SU-DHL-6 (cell line): ENCODE data around the gene LDLRAD3.

Experiments used
- H2AFZ ChIP-seq: fragments of 200-600 bp; sonication (generic); 2 replicates; pipeline ENCODE4 v1.6.1; 2014; ENCODE audit warnings: low read depth, mild to moderate bottlenecking, moderate library complexity, mixed read lengths, antibody characterized with exemption, low read length; ENCODE audit not compliant: severe bottlenecking
- H3F3A ChIP-seq: fragments of 200-600 bp; shearing (Covaris generic); 2 replicates; pipeline ENCODE4 v1.6.0; 2016; ENCODE audit warnings: antibody characterized with exemption, mild to moderate bottlenecking; ENCODE audit not compliant: insufficient read depth
- H3K27ac ChIP-seq: fragments of 200-600 bp; sonication (generic); 2 replicates; pipeline ENCODE4 v1.5.1; 2016; ENCODE audit warnings: low read depth, mild to moderate bottlenecking, low read length, moderate library complexity, mixed read lengths
- H3K27me3 ChIP-seq: fragments of 200-600 bp; sonication (generic), shearing (Covaris generic); 2 replicates; pipeline ENCODE4 v1.6.0; 2014; ENCODE audit warnings: mild to moderate bottlenecking, low read length
- H3K36me3 ChIP-seq: fragments of 200-600 bp; sonication (generic); 2 replicates; pipeline ENCODE4 v1.6.1; 2014; ENCODE audit warnings: mild to moderate bottlenecking, low read length, mixed read lengths
- H3K4me2 ChIP-seq: fragments of 300-600, 200-600 bp; shearing (Covaris generic), sonication (generic); 2 replicates; pipeline ENCODE4 v1.6.0; 2014; ENCODE audit warnings: low read length, low read depth, mild to moderate bottlenecking; ENCODE audit not compliant: poor library complexity, severe bottlenecking
- H3K4me3 ChIP-seq: fragments of 200-600 bp; sonication (generic); 2 replicates; pipeline ENCODE4 v1.5.1; 2014; ENCODE audit warnings: antibody characterized with exemption, low read length, mild to moderate bottlenecking, mixed read lengths; ENCODE audit not compliant: insufficient read depth, poor library complexity, severe bottlenecking
- H3K79me2 ChIP-seq: fragments of 200-600 bp; sonication (generic); 2 replicates; pipeline ENCODE4 v1.6.1; 2014; ENCODE audit warnings: mild to moderate bottlenecking, low read length, moderate library complexity; ENCODE audit not compliant: insufficient read depth
- H3K9ac ChIP-seq: fragments of 200-600 bp; sonication (generic); 2 replicates; pipeline ENCODE4 v1.7.0; 2014; ENCODE audit warnings: mild to moderate bottlenecking, low read length
- H3K9me2 ChIP-seq: fragments of 200-600 bp; sonication (generic); replicated peaks from 2 replicates; pipeline ENCODE4 v1.6.1; 2014; ENCODE audit warnings: low read length; ENCODE audit not compliant: insufficient read depth
- H3K9me3 ChIP-seq: fragments of 200-600 bp; sonication (generic); 2 replicates; pipeline ENCODE4 v1.6.1; 2014; ENCODE audit warnings: low read length, mixed read lengths; ENCODE audit not compliant: insufficient read depth
- H4K20me1 ChIP-seq: fragments of 200-600 bp; sonication (generic); 2 replicates; pipeline ENCODE4 v1.6.1; 2014; ENCODE audit warnings: low read depth, mild to moderate bottlenecking, antibody characterized with exemption, low read length, moderate library complexity, mixed read lengths
- CTCF ChIP-seq: fragments of 200-600 bp; sonication (generic); IDR thresholded peaks from one replicate; pipeline ENCODE4 v1.5.1; 2017; ENCODE audit warnings: antibody characterized with exemption, mild to moderate bottlenecking, low read length, moderate library complexity; ENCODE audit not compliant: insufficient read depth, poor library complexity, severe bottlenecking
- EZH2phosphoT487 ChIP-seq: fragments of 200-600 bp; sonication (generic), shearing (Covaris generic); conservative IDR thresholded peaks from 2 replicates; pipeline ENCODE4 v1.6.1; 2018; ENCODE audit warnings: mild to moderate bottlenecking, antibody characterized with exemption, low read length, moderate library complexity, mixed read lengths

LDLRAD3 gene

DNA sequence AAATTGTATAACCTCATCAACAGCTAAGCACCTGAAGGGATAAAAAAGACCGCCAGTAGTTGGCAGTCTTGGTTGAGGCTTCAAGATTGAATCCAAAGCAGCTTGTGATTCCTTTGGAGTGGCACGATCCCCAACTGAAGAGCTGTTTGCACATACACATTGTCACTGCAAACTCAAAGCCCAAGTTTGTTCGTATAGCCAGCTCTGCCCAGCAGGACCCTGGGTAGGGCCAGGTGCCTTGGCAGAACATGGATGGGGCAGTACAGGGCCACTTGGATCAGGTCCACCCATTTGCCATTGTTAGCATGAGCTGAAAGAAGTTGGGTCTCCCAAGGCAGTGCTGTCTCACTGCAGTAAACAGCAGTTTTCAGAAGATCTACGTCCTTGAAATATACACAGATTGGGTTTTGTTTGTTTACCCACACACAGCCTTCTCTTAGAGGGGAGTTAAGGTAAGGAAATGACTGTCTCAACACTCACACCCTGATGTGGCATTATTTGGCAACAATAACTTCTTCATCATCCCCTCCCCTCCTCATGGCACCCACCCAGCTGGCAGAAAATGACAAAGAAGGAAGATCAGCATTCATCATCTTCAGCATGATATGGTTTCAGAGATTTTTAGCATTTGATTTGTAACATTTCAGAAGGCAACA is 212.4 kb downstream of the LDLRAD3 start:
- Histone ChIP-seq H3K9ac (no peak overlapping the region), H3K4me3 (no peak overlapping the region), H3K9me2 (no peaks in the 10 kb centered on the region), H2AFZ (no peak overlapping the region), H3K27me3 (no peaks in the 10 kb centered on the region), H3K4me2 (no peak overlapping the region), H3F3A (no peaks in the 10 kb centered on the region), H3K36me3 (no peaks in the 10 kb centered on the region), H3K79me2 (no peaks in the 10 kb centered on the region), H3K9me3 (no peaks in the 10 kb centered on the region), H4K20me1 (no peaks in the 10 kb centered on the region), H3K27ac (no peak overlapping the region)
- no peak for TF ChIP-seq EZH2phosphoT487
- TF ChIP-seq CTCF, result no peak

DNA sequence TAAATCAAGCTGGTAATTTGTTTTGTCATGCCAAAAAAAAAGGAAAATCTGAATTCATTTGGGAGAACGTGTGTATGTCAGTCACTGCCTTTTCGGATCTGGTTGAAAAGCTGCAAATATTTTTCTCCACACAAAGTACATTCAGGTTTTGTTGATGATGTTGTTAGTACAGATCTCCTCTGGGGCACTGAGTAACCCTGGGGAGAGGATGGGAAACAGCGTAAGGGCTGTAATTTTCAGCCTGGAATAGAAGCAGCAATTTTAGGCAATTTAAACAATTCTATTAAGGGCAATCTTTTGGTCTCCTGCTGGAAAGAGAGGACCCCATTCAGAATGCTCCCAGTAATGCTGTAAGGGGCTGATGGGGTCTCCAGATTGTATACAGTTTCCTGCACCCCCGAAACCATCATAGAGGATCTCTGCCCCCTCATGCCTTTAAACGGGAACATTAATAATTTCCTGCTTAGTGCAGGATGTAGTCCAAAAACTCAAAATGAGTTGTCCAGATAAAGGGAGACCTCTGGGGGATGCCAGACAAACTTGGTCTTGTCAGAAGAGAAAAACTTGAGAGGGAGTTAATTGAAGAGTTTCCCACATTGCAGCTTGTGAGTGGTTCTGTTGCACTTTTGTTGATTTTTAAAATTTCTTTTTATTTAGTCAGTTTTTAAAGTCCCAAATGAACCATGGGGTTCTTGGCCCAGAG is 213.1 kb downstream of the LDLRAD3 start:
- no peaks in the 10 kb centered on the region for H3K9me3 ChIP-seq
- TF ChIP-seq CTCF, result no peak
- H3K4me3 ChIP-seq, result no peak overlapping the region
- no peaks in the 10 kb centered on the region for H3K27me3 ChIP-seq
- no peaks in the 10 kb centered on the region for H3F3A ChIP-seq
- no peaks in the 10 kb centered on the region for H3K9me2 ChIP-seq
- no peak overlapping the region for H2AFZ ChIP-seq
- no peaks in the 10 kb centered on the region for H4K20me1 ChIP-seq
- H3K4me2 ChIP-seq, result no peak overlapping the region
- no peaks in the 10 kb centered on the region for H3K79me2 ChIP-seq
- no peaks in the 10 kb centered on the region for H3K36me3 ChIP-seq
- no peak overlapping the region for H3K27ac ChIP-seq
- H3K9ac ChIP-seq, result no peak overlapping the region

- no peaks in the 10 kb centered on the region for H4K20me1 ChIP-seq
- no peaks in the 10 kb centered on the region for H3K36me3 ChIP-seq
- H2AFZ ChIP-seq, result no peak overlapping the region
- H3K9me2 ChIP-seq, result no peaks in the 10 kb centered on the region
- no peak overlapping the region for H3K4me2 ChIP-seq
- no peak overlapping the region for H3K27ac ChIP-seq
- no peak overlapping the region for H3K9ac ChIP-seq
- H3K79me2 ChIP-seq, result no peaks in the 10 kb centered on the region
- no peaks in the 10 kb centered on the region for H3K27me3 ChIP-seq
- H3K9me3 ChIP-seq, result no peaks in the 10 kb centered on the region
- H3F3A ChIP-seq, result no peaks in the 10 kb centered on the region
- TF ChIP-seq EZH2phosphoT487 (no peak), CTCF (no peak)
- H3K4me3 ChIP-seq, result no peak overlapping the region
These were observed 216.2 kb downstream of the LDLRAD3 start for GRCh38 chr11:36160091-36160490.
